HuH-7.5 (cell line): Measurements from ENCODE around the gene DCAF8L1.
"Not testable (repeated sequence)": the region's sequence is repeated elsewhere in the genome, so short reads cannot be mapped to it uniquely, and the experiment has no call there.

Source experiments
- DNase-seq: peaks from one replicate; pipeline ENCODE4 v3.0.0; 2011; ENCODE audit warnings: low spot score

Gene DCAF8L1

GRCh38 chrX:27981349-27981748, at the start of gene DCAF8L1:
DCAF8L1 (minus strand) TSS chrX:27981449; CDS start chrX:27981334, 115 bp downstream.
- no peak for DNase-seq

- no peak for DNase-seq
Observed at GRCh38 chrX:28022371-28022770, 41.1 kb upstream of the DCAF8L1 start.

- no peak for DNase-seq
Observed at GRCh38 chrX:28016823-28017222, 35.6 kb upstream of the DCAF8L1 start.

GRCh38 chrX:28015993-28016392, 34.7 kb upstream of the DCAF8L1 start:
- no peak for DNase-seq

GRCh38 chrX:28010875-28011274, 29.6 kb upstream of the DCAF8L1 start:
- DNase-seq, result no peak

- no peak for DNase-seq
Observed at GRCh38 chrX:27998666-27999065, 17.4 kb upstream of the DCAF8L1 start.

- DNase-seq, result no peak
Observed at GRCh38 chrX:27997622-27998021, 16.4 kb upstream of the DCAF8L1 start.

GRCh38 chrX:27996132-27996531, 14.9 kb upstream of the DCAF8L1 start:
- no peak for DNase-seq

GRCh38 chrX:27995611-27996010, 14.4 kb upstream of the DCAF8L1 start:
- DNase-seq, result no peak

GRCh38 chrX:27987862-27988646, 6.8 kb upstream of the DCAF8L1 start:
- DNase-seq, result no peak

GRCh38 chrX:27976934-27977333, 4.3 kb downstream of the DCAF8L1 start:
- not testable (repeated sequence) for DNase-seq

GRCh38 chrX:27976284-27976683, 5.0 kb downstream of the DCAF8L1 start:
- DNase-seq, result no peak

GRCh38 chrX:27968878-27969277, 12.4 kb downstream of the DCAF8L1 start:
- no peak for DNase-seq

GRCh38 chrX:27968352-27968751, 12.9 kb downstream of the DCAF8L1 start:
- DNase-seq, result no peak

GRCh38 chrX:27966955-27967354, 14.3 kb downstream of the DCAF8L1 start:
- no peak for DNase-seq

GRCh38 chrX:27966492-27966891, 14.8 kb downstream of the DCAF8L1 start:
- DNase-seq, result no peak

- not testable (repeated sequence) for DNase-seq
Observed at GRCh38 chrX:27965348-27965747, 15.9 kb downstream of the DCAF8L1 start.

GRCh38 chrX:27964432-27964831, 16.8 kb downstream of the DCAF8L1 start:
- no peak for DNase-seq

GRCh38 chrX:27960410-27960809, 20.8 kb downstream of the DCAF8L1 start:
- not testable (repeated sequence) for DNase-seq

GRCh38 chrX:27953171-27953570, 28.1 kb downstream of the DCAF8L1 start:
- DNase-seq, result no peak

GRCh38 chrX:27933361-27933760, 47.9 kb downstream of the DCAF8L1 start:
- no peak for DNase-seq
